ENCODE data around the gene ANXA5. TPM values are rescaled to one million over a fixed set of nuclear protein-coding genes. Genes with fewer than 3 reads are reported as not detected.

Gene ANXA5
- total and polyA plus RNA-seq, 2 experiments from 2014 or later: 129 to 181 TPM

- TF ChIP-seq CTCF (conservative IDR thresholded peaks at IDR 0.05; ENCODE audit: low read depth in 2 of 2) (no peak), REST (IDR thresholded peaks at IDR 0.05; ENCODE audit: unreplicated experiment) (no peak)
Measured at GRCh38 chr4:121720109-121720508, 23.3 kb upstream of the ANXA5 start (continued).

GRCh38 chr4:121717680-121718237 lies 21.0 kb upstream of the ANXA5 start:
- TF ChIP-seq ETS1 (IDR thresholded peaks at IDR 0.05): no peak
- TF ChIP-seq REST (IDR thresholded peaks at IDR 0.05; ENCODE audit: unreplicated experiment): no peak
- no peak for TF ChIP-seq JUNB (IDR thresholded peaks at IDR 0.05; ENCODE audit: unreplicated experiment)
- no peak for TF ChIP-seq STAT1 (IDR thresholded peaks at IDR 0.05; ENCODE audit: unreplicated experiment)
- no peak for TF ChIP-seq EZH2 (IDR thresholded peaks at IDR 0.05; ENCODE audit: low read depth, unreplicated experiment)
- Mint-ChIP-seq H3K4me1 (peaks cover 6% of the 10 kb centered on the region; the same call in 2 of the 3 replicates), H3K9me3 (no peaks in the 10 kb centered on the region), H3K27me3 (ENCODE audit: insufficient read depth, low read depth, poor library complexity) (peaks cover 2% of the 10 kb centered on the region), H3K27ac (peak overlapping the region; percentile 33; the same call in 1 of the 2 replicates), H3K36me3 (ENCODE audit: low read depth) (no peaks in the 10 kb centered on the region), H3K4me3 (no peak overlapping the region)
- ATAC-seq (no peak), DNase-seq (ENCODE audit: low spot score) (no peak)
- no peaks in the 10 kb centered on the region for H3K9me2 ChIP-seq (ENCODE audit: insufficient read depth)
- no peak overlapping the region for H3K27ac ChIP-seq (ENCODE audit: low read depth)
- H4K20me1 ChIP-seq (replicated peaks; ENCODE audit: insufficient read depth): no peaks in the 10 kb centered on the region
- H3K4me3 ChIP-seq: no peak overlapping the region
- no peaks in the 10 kb centered on the region for H3K79me2 ChIP-seq (replicated peaks; ENCODE audit: insufficient read depth)
- H3K27me3 ChIP-seq (ENCODE audit: insufficient read depth): no peaks in the 10 kb centered on the region
- peaks cover 3% of the 10 kb centered on the region for H3K4me1 ChIP-seq (ENCODE audit: insufficient read depth)
- H3K4me2 ChIP-seq: no peak overlapping the region
- H3F3A ChIP-seq (replicated peaks; ENCODE audit: low read depth): no peaks in the 10 kb centered on the region
- no peaks in the 10 kb centered on the region for H3K36me3 ChIP-seq (ENCODE audit: insufficient read depth)
- H2AFZ ChIP-seq: no peak overlapping the region
